ENCODE results near the gene CST7. TPM values are rescaled to one million over a fixed set of nuclear protein-coding genes. Genes with fewer than 3 reads are reported as not detected.

The CST7 gene
- total RNA-seq, 2 donors from 2014 or later = 0.47 to 1.1 TPM

DNA sequence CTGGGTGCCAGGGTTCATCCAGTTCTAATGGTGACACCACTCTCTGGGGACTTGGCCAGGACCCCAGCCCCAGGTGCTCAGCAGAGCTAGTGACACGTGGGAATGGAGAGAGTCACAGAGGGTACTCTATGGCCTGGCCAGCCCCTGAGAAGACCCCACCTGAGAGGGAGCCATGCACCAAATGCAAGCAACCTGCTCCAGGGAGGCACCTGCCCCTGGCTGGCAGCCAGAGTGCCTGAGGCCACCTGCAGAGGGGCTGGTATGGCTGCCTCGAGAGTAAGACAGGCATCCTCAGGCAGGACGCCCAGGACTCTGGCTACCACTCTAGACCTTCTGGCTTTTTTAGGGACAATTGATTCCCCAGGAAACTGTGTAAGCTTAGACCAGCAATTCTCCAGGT lies 38.6 kb upstream of the CST7 start:
- intact Hi-C loops (cut with DNase I) = no loop called here
- H3K27ac ChIP-seq = no peak overlapping the region
- H3K4me3 ChIP-seq = no peak overlapping the region
- TF ChIP-seq CTCF (IDR thresholded peaks at IDR 0.05) = no peak
- no peaks in the 10 kb centered on the region for H3K36me3 ChIP-seq
- H3K9ac ChIP-seq (ENCODE audit: low read depth in 2 of 2, low read length in 2 of 2) = no peak overlapping the region
- H3K9me3 ChIP-seq = no peaks in the 10 kb centered on the region
- no peaks in the 10 kb centered on the region for H3K4me1 ChIP-seq
- H3K27me3 ChIP-seq = no peaks in the 10 kb centered on the region
- DNase-seq = peak; percentile 3

DNA sequence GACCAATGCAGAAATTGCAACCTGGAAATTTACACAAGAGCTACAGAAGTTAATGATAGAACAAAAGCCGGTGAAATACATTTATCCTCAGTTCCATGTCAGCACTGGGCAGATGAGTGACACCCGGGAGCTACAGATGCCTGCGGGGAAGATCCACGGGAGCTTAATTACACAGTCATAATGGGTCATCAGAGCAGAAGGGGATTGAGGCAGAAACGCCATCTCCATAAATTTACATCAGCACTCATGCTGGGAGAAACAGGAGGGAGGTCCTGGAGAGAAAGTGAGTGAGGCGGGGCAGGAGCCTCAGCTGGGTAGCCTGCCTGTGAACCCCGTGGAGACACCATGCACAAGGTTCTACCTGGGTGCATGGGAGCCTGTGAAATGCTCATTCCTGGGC lies 37.6 kb upstream of the CST7 start:
- H3K27me3 ChIP-seq = no peaks in the 10 kb centered on the region
- no peaks in the 10 kb centered on the region for H3K36me3 ChIP-seq
- H3K9ac ChIP-seq (ENCODE audit: low read depth in 2 of 2, low read length in 2 of 2) = no peak overlapping the region
- TF ChIP-seq CTCF (IDR thresholded peaks at IDR 0.05) = no peak
- no peak overlapping the region for H3K4me3 ChIP-seq
- no peaks in the 10 kb centered on the region for H3K4me1 ChIP-seq
- no peak overlapping the region for H3K27ac ChIP-seq
- intact Hi-C loops (cut with DNase I) = no loop called here
- DNase-seq = no peak
- H3K9me3 ChIP-seq = no peaks in the 10 kb centered on the region

- H3K36me3 ChIP-seq = no peaks in the 10 kb centered on the region
Measured at GRCh38 chr20:24912397-24913075, 36.5 kb upstream of the CST7 start.

DNA sequence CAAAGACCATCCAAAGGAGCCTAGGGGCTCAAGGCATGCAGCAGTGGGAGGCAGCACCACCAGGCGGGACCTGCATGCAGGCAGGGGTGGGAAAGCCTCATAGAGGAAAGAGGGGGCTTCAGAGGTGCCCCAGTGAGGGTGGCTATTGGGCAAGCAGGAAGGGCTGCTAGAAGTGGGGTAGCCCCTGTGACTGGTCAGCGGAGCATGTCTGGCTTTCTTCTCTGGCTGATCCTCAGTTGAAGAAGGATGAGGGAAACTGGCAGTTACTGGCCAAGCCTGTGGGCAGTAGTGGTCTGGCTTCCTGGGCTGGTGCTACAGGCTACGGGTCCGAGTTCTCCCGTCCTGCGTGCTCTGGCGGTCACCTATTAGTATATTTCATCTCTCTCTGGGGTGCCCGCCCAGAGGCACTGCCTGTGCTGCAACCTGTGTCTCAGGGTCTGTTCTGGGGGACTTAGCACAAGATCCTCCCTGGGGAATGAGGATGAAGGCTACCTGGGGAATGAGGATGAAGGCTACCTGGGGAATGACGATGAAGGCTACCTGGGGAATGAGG lies 35.9 kb upstream of the CST7 start:
- Histone ChIP-seq H3K36me3 (no peaks in the 10 kb centered on the region), H3K27me3 (no peaks in the 10 kb centered on the region), H3K4me3 (no peak overlapping the region), H3K27ac (no peak overlapping the region), H3K4me1 (no peaks in the 10 kb centered on the region), H3K9me3 (no peaks in the 10 kb centered on the region), H3K9ac (ENCODE audit: low read depth in 2 of 2, low read length in 2 of 2) (no peak overlapping the region)
- DNase-seq = peak; percentile 4
- no peak for TF ChIP-seq CTCF (IDR thresholded peaks at IDR 0.05)
- intact Hi-C loops (cut with DNase I) = no loop called here

More at GRCh38 chr20:24912397-24913075, 36.5 kb upstream of the CST7 start:
- TF ChIP-seq CTCF (IDR thresholded peaks at IDR 0.05) = no peak
- H3K4me1 ChIP-seq = no peaks in the 10 kb centered on the region
- H3K9me3 ChIP-seq = no peaks in the 10 kb centered on the region
- H3K9ac ChIP-seq (ENCODE audit: low read depth in 2 of 2, low read length in 2 of 2) = no peak overlapping the region
- no peaks in the 10 kb centered on the region for H3K27me3 ChIP-seq
- H3K4me3 ChIP-seq = no peak overlapping the region
- DNase-seq = peak; percentile 14
- no peak overlapping the region for H3K27ac ChIP-seq
- intact Hi-C loops (cut with DNase I) = no loop called here

DNA sequence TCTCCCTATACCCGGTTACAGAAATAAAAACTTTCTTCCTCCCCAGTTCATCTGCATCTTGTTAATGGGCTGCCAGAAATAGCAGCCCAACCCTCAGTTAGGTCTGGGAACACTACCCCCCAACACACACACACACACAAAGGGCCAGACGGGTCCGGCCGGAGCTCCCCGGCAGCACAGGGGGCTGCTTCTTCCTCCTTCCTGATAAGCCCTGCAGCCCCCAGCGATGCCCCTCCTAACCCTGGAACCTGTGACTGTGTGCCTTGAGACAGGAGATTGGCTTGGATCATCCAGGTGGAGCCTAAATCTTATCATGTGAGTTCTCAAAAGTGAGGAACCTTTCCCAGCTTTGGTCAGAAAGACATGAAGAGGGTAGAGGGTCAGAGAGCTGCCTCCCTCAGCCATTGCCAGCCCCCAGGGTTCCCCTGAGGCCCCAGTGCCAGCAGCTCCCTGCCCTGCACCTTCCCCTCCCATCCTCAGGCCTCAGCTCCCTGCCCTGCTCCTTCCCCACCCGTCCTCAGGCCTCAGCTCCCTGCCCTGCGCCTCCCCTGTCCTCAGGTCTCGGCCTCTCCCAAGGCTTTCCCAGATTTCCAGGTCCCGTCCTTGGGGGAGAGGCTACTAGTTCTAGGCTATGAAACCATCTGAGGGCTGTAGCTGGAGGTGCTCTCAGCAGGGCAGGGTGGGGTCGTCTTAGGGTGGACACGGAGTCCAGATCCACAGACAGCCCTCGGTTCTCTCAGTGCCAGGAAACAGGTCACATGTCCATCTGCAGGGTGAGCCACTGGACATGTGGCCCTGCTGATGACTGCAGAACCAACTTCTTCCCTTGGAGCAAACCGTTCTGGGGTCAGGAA lies 34.5 kb upstream of the CST7 start:
- Histone ChIP-seq H3K27ac (no peak overlapping the region), H3K27me3 (no peaks in the 10 kb centered on the region), H3K4me1 (no peaks in the 10 kb centered on the region), H3K9me3 (no peaks in the 10 kb centered on the region), H3K9ac (ENCODE audit: low read depth in 2 of 2, low read length in 2 of 2) (no peak overlapping the region), H3K4me3 (no peak overlapping the region), H3K36me3 (no peaks in the 10 kb centered on the region)
- intact Hi-C loops (cut with DNase I) = loop anchor here (5.0 kb wide), 3 partner anchors 612 to 977 kb away; no protein-coding TSS in a partner anchor
- DNase-seq = peak; percentile 6
- TF ChIP-seq CTCF (IDR thresholded peaks at IDR 0.05) = no peak

All from colonic mucosa (tissue), 4 donors.